ENCODE data around the gene SGCA.

DNA sequence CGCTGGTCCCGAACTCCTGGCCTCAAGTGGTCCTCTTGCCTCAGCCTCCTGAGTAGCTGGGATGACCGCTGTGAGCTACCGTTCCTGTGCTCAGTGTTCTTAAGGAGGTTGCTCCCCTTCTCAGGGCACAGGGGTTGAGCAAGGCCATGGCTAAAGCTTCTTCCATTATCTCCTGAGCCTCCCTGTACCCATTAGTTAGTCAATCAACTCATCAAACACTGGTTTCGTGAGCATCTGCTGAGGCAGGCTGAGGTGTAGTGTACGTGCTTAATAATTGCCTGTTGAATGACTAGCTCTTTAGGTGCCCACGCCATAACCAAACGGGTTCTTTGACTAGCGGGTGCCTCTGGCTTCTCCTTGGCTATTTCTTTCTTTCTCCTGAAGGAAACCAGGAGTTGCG, 11.7 kb downstream of the SGCA start:
- TF ChIP-seq, protein P1, sequence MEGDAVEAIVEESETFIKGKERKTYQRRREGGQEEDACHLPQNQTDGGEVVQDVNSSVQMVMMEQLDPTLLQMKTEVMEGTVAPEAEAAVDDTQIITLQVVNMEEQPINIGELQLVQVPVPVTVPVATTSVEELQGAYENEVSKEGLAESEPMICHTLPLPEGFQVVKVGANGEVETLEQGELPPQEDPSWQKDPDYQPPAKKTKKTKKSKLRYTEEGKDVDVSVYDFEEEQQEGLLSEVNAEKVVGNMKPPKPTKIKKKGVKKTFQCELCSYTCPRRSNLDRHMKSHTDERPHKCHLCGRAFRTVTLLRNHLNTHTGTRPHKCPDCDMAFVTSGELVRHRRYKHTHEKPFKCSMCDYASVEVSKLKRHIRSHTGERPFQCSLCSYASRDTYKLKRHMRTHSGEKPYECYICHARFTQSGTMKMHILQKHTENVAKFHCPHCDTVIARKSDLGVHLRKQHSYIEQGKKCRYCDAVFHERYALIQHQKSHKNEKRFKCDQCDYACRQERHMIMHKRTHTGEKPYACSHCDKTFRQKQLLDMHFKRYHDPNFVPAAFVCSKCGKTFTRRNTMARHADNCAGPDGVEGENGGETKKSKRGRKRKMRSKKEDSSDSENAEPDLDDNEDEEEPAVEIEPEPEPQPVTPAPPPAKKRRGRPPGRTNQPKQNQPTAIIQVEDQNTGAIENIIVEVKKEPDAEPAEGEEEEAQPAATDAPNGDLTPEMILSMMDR (IDR thresholded peaks at IDR 0.05) = no peak
- no peak for TF ChIP-seq POLR2A (IDR thresholded peaks at IDR 0.05)

Measured in testis (tissue), 2 donors.